ENCODE results near the gene CSK. TPM values are rescaled to one million over a fixed set of nuclear protein-coding genes. Genes with fewer than 3 reads are reported as not detected.

CSK gene
- polyA plus RNA-seq, 6 donors from 2014 or later: 176 to 273 (median 216) TPM

- DNase-seq: no peak
- Mint-ChIP-seq H3K4me1 (peaks cover 7 to 30% (median 14%) of the 10 kb centered on the region in 3 donors), H3K36me3 (no peaks in the 10 kb centered on the region), H3K27ac (peak overlapping the region in 1 of 6 donors; percentile 77), H3K4me3 (no peak overlapping the region), H3K9me3 (no peaks in the 10 kb centered on the region), H3K27me3 (peaks cover 11 to 35% (median 30%) of the 10 kb centered on the region in 3 donors)
- ATAC-seq (ENCODE audit: low read depth in 2 of 2): no peak
Measured at GRCh38 chr15:74831813-74832495, 50.1 kb downstream of the CSK start.

- DNase-seq (no peak), ATAC-seq (ENCODE audit: low read depth in 2 of 2) (no peak)
- peaks cover 7 to 28% (median 14%) of the 10 kb centered on the region in 3 donors for H3K4me1 Mint-ChIP-seq
- H3K27ac Mint-ChIP-seq: no peak overlapping the region
- H3K9me3 Mint-ChIP-seq: no peaks in the 10 kb centered on the region
- H3K4me3 Mint-ChIP-seq: peak overlapping the region in 1 of 8 donors; percentile 29
- peaks cover 11 to 27% (median 22%) of the 10 kb centered on the region in 3 donors for H3K27me3 Mint-ChIP-seq
- H3K36me3 Mint-ChIP-seq: peaks cover 0 to 5% of the 10 kb centered on the region in 2 donors
Measured at GRCh38 chr15:74832826-74833225, 50.9 kb downstream of the CSK start.

GRCh38 chr15:74833376-74834107 is 51.7 kb downstream of the CSK start:
- ATAC-seq (ENCODE audit: low read depth in 2 of 2): no peak
- Mint-ChIP-seq H3K27me3 (peaks cover 6 to 20% (median 14%) of the 10 kb centered on the region in 3 donors), H3K36me3 (peaks cover 0 to 5% of the 10 kb centered on the region in 2 donors), H3K4me1 (peaks cover 7 to 28% (median 10%) of the 10 kb centered on the region in 3 donors), H3K27ac (peak overlapping the region in 1 of 6 donors; percentile 52), H3K9me3 (no peaks in the 10 kb centered on the region), H3K4me3 (no peak overlapping the region)
- no peak for DNase-seq

GRCh38 chr15:74835312-74835823 is 53.5 kb downstream of the CSK start:
- Mint-ChIP-seq H3K27me3 (peaks cover 0 to 8% (median 4%) of the 10 kb centered on the region in 3 donors), H3K9me3 (no peaks in the 10 kb centered on the region), H3K36me3 (peaks cover 0 to 5% of the 10 kb centered on the region in 2 donors), H3K4me3 (peak overlapping the region in 1 of 8 donors; percentile 45), H3K4me1 (peaks cover 10 to 28% (median 10%) of the 10 kb centered on the region in 3 donors), H3K27ac (peak overlapping the region in 2 of 6 donors; percentile 64 to 69)
- peak; percentile 37 to 50 for ATAC-seq (ENCODE audit: low read depth in 2 of 2)
- DNase-seq: peak; percentile 18

GRCh38 chr15:74836846-74837245 is 55.0 kb downstream of the CSK start:
- DNase-seq (no peak), ATAC-seq (ENCODE audit: low read depth in 2 of 2) (no peak)
- no peaks in the 10 kb centered on the region for H3K9me3 Mint-ChIP-seq
- H3K27me3 Mint-ChIP-seq: no peaks in the 10 kb centered on the region
- no peak overlapping the region for H3K4me3 Mint-ChIP-seq
- peaks cover 16 to 34% (median 17%) of the 10 kb centered on the region in 3 donors for H3K4me1 Mint-ChIP-seq
- no peak overlapping the region for H3K27ac Mint-ChIP-seq
- H3K36me3 Mint-ChIP-seq: peaks cover 0 to 5% of the 10 kb centered on the region in 2 donors

- peak overlapping the region in 1 of 8 donors; percentile 71 for H3K4me3 Mint-ChIP-seq
- peaks cover 23 to 41% (median 23%) of the 10 kb centered on the region in 3 donors for H3K4me1 Mint-ChIP-seq
- H3K9me3 Mint-ChIP-seq: no peaks in the 10 kb centered on the region
- H3K36me3 Mint-ChIP-seq: peaks cover 0 to 5% of the 10 kb centered on the region in 2 donors
- no peak for DNase-seq
- no peak for ATAC-seq (ENCODE audit: low read depth in 2 of 2)
- H3K27me3 Mint-ChIP-seq: no peaks in the 10 kb centered on the region
- H3K27ac Mint-ChIP-seq: peak overlapping the region in 1 of 6 donors; percentile 76
Measured at GRCh38 chr15:74837482-74838136, 55.7 kb downstream of the CSK start.

GRCh38 chr15:74838137-74838516 is 56.2 kb downstream of the CSK start:
- DNase-seq: no peak
- no peaks in the 10 kb centered on the region for H3K27me3 Mint-ChIP-seq
- no peak overlapping the region for H3K27ac Mint-ChIP-seq
- H3K4me1 Mint-ChIP-seq: peaks cover 22 to 41% (median 25%) of the 10 kb centered on the region in 3 donors
- no peaks in the 10 kb centered on the region for H3K9me3 Mint-ChIP-seq
- H3K36me3 Mint-ChIP-seq: peaks cover 0 to 5% of the 10 kb centered on the region in 2 donors
- no peak for ATAC-seq (ENCODE audit: low read depth in 2 of 2)
- H3K4me3 Mint-ChIP-seq: no peak overlapping the region

DNA sequence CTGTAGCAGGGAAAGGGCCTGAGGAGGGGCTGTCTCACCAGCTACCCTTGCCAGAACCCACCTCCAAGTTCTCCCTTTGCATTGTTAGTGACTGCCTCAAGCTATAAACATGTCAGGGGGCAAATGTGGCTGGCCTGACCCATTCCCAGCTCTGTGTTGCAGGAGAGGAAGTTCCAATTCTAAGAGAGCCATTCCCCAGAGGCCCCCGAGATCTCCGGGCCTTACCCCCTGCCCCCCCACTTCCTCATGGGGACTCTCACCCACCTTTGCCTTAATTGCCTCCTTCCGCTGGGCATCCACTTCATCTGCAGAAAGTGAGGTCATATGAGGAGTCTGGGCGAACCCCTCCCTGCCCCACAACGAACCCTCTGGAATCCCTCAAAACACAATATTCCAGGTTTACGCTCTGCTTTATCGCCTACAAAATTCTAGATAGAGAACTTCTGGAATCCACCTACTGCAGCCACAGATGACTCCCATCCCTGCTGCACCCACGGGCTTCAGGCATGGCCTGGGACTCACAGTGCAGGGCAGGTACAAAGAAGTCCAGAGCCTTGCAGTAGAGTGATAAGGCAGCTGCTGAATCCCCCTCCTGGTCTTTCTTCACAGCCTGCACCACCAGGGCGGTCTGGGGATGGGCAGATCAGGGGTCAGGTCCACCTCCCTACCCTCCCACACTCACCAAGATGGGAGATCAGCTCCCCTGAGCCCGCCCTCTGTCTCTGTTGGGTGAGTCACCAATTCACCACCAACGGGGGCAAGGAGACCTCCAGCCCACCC is 57.1 kb downstream of the CSK start:
- Mint-ChIP-seq H3K36me3 (peaks cover 0 to 5% of the 10 kb centered on the region in 2 donors), H3K27me3 (no peaks in the 10 kb centered on the region), H3K9me3 (no peaks in the 10 kb centered on the region), H3K4me1 (peaks cover 28 to 42% (median 28%) of the 10 kb centered on the region in 3 donors), H3K27ac (no peak overlapping the region), H3K4me3 (no peak overlapping the region)
- no peak for DNase-seq
- no peak for ATAC-seq (ENCODE audit: low read depth in 2 of 2)

- ATAC-seq (ENCODE audit: low read depth in 2 of 2) (no peak), DNase-seq (no peak)
- peaks cover 30 to 42% (median 30%) of the 10 kb centered on the region in 3 donors for H3K4me1 Mint-ChIP-seq
- H3K36me3 Mint-ChIP-seq: peaks cover 0 to 5% of the 10 kb centered on the region in 2 donors
- H3K27me3 Mint-ChIP-seq: no peaks in the 10 kb centered on the region
- no peaks in the 10 kb centered on the region for H3K9me3 Mint-ChIP-seq
- peak overlapping the region in 1 of 6 donors; percentile 42 for H3K27ac Mint-ChIP-seq
- H3K4me3 Mint-ChIP-seq: no peak overlapping the region
Measured at GRCh38 chr15:74839526-74840395, 57.9 kb downstream of the CSK start.

DNA sequence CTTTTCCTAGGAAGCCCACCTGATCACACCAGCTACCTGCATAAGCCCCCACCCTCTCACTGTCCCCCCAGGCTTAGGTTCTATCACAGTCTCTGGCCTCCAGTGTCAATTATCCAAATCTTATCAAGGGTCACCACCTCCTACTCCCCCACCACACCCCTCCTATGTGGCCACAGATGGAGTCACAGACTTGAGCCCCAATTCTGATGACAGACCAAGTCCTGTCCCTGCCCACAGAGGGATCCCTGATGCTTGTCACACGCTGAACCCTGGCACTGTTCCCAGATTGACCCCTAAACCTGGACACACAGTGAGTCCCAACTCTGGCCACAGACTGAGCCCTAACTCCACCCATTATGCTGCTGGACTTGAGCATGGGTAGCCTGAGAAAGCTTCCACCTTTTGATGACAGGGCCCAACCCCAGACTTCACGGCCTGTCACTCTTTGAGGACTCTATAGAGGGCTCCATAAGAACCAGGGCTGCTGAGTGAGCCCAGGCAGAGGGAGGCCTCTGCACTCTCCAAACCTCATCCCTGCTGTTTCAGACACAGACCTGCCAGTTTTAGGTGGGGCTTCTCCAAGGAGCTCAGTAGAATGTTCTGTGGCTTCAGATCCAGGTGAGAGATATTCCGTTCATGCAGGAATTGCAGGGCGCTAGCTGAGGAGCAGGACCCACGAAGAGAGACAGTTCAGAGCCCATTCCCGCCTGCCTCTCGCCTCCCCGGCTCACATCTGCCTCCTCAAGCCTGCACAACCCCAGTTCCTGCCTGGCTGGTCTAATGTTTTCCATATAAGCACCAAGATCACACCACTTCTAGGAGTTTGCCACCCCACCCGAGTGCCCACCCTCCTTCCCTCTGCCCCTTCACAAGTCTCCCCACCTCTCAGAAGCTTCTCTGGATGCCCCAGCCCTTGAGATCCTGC is 59.2 kb downstream of the CSK start:
- Mint-ChIP-seq H3K9me3 (no peaks in the 10 kb centered on the region), H3K4me1 (peaks cover 33 to 44% (median 36%) of the 10 kb centered on the region in 3 donors), H3K27ac (peak overlapping the region in 1 of 6 donors; percentile 26), H3K4me3 (peak overlapping the region in 7 of 8 donors; percentile 5 to 93 (median 85)), H3K27me3 (no peaks in the 10 kb centered on the region), H3K36me3 (peaks cover 0 to 5% of the 10 kb centered on the region in 2 donors)
- no peak for ATAC-seq (ENCODE audit: low read depth in 2 of 2)
- no peak for DNase-seq

- no peaks in the 10 kb centered on the region for H3K9me3 Mint-ChIP-seq
- no peaks in the 10 kb centered on the region for H3K27me3 Mint-ChIP-seq
- peaks cover 33 to 39% (median 38%) of the 10 kb centered on the region in 3 donors for H3K4me1 Mint-ChIP-seq
- peak overlapping the region in 7 of 8 donors; percentile 84 to 94 (median 89) for H3K4me3 Mint-ChIP-seq
- no peak for DNase-seq
- peak overlapping the region in 1 of 6 donors; percentile 84 for H3K27ac Mint-ChIP-seq
- no peak for ATAC-seq (ENCODE audit: low read depth in 2 of 2)
- H3K36me3 Mint-ChIP-seq: peaks cover 0 to 5% of the 10 kb centered on the region in 2 donors
Measured at GRCh38 chr15:74841891-74842373, 60.1 kb downstream of the CSK start.

All from naive B cell (primary cell).